ENCODE results near the gene SLIT1. TPM values are rescaled to one million over a fixed set of nuclear protein-coding genes. Genes with fewer than 3 reads are reported as not detected.

Gene SLIT1
- total RNA-seq, 1 donor from 2014 or later, result not detected

- H3K4me1 ChIP-seq, result no peaks in the 10 kb centered on the region
- H3K27me3 ChIP-seq, result no peaks in the 10 kb centered on the region
- H3K27ac ChIP-seq, result no peak overlapping the region
- no peak for DNase-seq (ENCODE audit: low spot score in 2 of 2)
- TF ChIP-seq CTCF (IDR thresholded peaks at IDR 0.05), result no peak
- H3K9me3 ChIP-seq, result no peaks in the 10 kb centered on the region
- no peaks in the 10 kb centered on the region for H3K36me3 ChIP-seq
- no peak overlapping the region for H3K4me3 ChIP-seq
- intact Hi-C loops (cut with DNase I), result no loop called here
These were observed 125.2 kb downstream of the SLIT1 start for GRCh38 chr10:97060441-97061084.

GRCh38 chr10:97059872-97060205, 125.9 kb downstream of the SLIT1 start:
- H3K27ac ChIP-seq, result no peak overlapping the region
- no peaks in the 10 kb centered on the region for H3K9me3 ChIP-seq
- no peak for TF ChIP-seq CTCF (IDR thresholded peaks at IDR 0.05)
- intact Hi-C loops (cut with DNase I), result no loop called here
- no peak for DNase-seq (ENCODE audit: low spot score in 2 of 2)
- no peaks in the 10 kb centered on the region for H3K36me3 ChIP-seq
- no peak overlapping the region for H3K4me3 ChIP-seq
- H3K27me3 ChIP-seq, result no peaks in the 10 kb centered on the region
- H3K4me1 ChIP-seq, result no peaks in the 10 kb centered on the region

GRCh38 chr10:97059006-97059871, 126.5 kb downstream of the SLIT1 start:
- H3K27me3 ChIP-seq, result no peaks in the 10 kb centered on the region
- H3K4me3 ChIP-seq, result no peak overlapping the region
- no peak for TF ChIP-seq CTCF (IDR thresholded peaks at IDR 0.05)

GRCh38 chr10:97058521-97058920, 127.2 kb downstream of the SLIT1 start:
- no peaks in the 10 kb centered on the region for H3K36me3 ChIP-seq
- H3K27me3 ChIP-seq, result no peaks in the 10 kb centered on the region
- H3K4me1 ChIP-seq, result no peaks in the 10 kb centered on the region
- no peak overlapping the region for H3K27ac ChIP-seq
- no peaks in the 10 kb centered on the region for H3K9me3 ChIP-seq
- no peak for DNase-seq (ENCODE audit: low spot score in 2 of 2)
- TF ChIP-seq CTCF (IDR thresholded peaks at IDR 0.05), result no peak
- H3K4me3 ChIP-seq, result no peak overlapping the region
- intact Hi-C loops (cut with DNase I), result no loop called here

More at GRCh38 chr10:97059006-97059871, 126.5 kb downstream of the SLIT1 start:
- Histone ChIP-seq H3K27ac (no peak overlapping the region), H3K4me1 (no peaks in the 10 kb centered on the region), H3K36me3 (no peaks in the 10 kb centered on the region), H3K9me3 (no peaks in the 10 kb centered on the region)
- no peak for DNase-seq (ENCODE audit: low spot score in 2 of 2)
- intact Hi-C loops (cut with DNase I), result no loop called here

- Histone ChIP-seq H3K9me3 (no peaks in the 10 kb centered on the region), H3K27ac (no peak overlapping the region), H3K4me1 (no peaks in the 10 kb centered on the region), H3K4me3 (no peak overlapping the region), H3K36me3 (no peaks in the 10 kb centered on the region), H3K27me3 (no peaks in the 10 kb centered on the region)
- TF ChIP-seq CTCF (IDR thresholded peaks at IDR 0.05), result no peak
- intact Hi-C loops (cut with DNase I), result no loop called here
- no peak for DNase-seq (ENCODE audit: low spot score in 2 of 2)
These were observed 128.1 kb downstream of the SLIT1 start for GRCh38 chr10:97057491-97058235.
